NCI-H2227 treated with DMSO at 0.1 percent for 48 hours (cell line): ENCODE measurements around the gene FHIT.

ENCODE experiments used
- DNase-seq: peaks from one replicate; lab custom pipeline; 2025; lab: John Stamatoyannopoulos, UW

Gene FHIT

GRCh38 chr3:61251174-61251972 lies at the start of gene FHIT:
TSS of gene FHIT (minus strand) at chr3:61251452.
- peak; percentile 86 for DNase-seq

DNA sequence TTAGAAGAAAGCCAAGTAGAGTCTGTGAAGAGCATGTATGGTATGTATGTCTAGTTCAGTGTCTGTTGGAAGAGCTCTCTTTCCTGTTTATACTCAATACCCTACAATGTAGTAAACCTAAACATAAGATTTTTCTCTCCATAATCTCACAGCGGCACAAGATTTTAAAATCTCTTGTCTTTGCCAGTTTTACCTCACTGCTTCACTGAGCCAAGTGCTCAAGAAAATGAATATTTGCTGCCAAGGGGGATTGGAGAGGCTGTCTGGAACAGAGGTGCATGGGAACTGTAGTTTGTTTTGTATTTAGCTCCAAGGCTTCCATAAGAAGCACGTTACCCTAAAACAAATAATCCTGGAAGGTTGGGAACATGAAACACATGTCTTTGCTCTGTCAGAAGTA lies 49.5 kb upstream of the FHIT start:
- DNase-seq = no peak

- no peak for DNase-seq
Measured at GRCh38 chr3:61300006-61300380, 48.7 kb upstream of the FHIT start.

DNA sequence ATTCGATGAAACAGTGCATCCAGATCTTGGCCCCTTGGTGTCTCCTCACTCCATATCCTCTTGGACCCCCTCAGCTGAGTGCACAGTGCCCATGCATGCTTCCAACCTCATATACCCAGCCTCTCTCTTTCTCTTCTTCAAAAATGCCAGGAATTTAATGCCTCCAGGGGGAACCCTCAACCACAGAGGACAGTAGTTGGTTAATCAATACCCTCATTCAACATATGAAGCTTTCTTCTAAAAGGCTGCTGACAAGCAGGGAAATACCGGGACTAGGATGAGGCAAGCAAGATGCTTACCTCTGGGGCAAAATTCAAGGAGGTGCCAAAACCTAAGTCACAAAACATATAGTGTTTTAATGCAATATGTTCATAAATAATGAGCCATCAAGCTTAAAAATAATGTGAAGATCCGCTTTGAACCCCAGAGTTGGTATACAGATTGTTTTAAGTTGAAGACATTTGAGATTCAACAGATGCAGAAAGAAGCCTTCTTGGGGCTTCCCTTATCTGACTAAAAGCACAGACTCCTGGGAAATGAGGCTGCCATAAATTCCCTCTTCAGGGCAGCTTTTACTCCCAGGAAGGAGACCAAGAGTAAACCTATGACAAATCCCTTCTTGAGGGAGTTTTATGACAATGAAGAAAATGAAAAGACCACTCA lies 48.2 kb upstream of the FHIT start:
- no peak for DNase-seq

GRCh38 chr3:61297821-61298220 lies 46.6 kb upstream of the FHIT start:
- DNase-seq = no peak

DNA sequence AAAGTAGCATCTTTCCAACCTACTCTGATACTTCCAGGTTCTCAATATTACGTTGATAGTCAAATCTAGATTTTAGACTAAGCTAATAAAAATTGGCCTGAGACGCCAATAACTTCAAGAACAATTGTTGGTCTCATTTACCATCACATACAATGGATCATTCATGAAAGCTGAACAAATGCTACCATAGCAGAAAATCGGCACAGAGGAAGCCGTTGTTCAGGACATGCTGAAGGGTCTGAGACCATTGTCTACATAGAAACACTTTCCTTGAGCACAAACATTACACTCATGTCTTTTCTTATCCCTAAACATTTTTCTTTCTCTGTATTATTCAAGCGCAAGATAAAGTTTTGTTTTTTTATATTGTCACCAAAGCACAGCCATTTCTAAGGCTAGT lies 37.2 kb upstream of the FHIT start:
- DNase-seq = no peak

GRCh38 chr3:61283876-61284275 lies 32.6 kb upstream of the FHIT start:
- DNase-seq = no peak

DNA sequence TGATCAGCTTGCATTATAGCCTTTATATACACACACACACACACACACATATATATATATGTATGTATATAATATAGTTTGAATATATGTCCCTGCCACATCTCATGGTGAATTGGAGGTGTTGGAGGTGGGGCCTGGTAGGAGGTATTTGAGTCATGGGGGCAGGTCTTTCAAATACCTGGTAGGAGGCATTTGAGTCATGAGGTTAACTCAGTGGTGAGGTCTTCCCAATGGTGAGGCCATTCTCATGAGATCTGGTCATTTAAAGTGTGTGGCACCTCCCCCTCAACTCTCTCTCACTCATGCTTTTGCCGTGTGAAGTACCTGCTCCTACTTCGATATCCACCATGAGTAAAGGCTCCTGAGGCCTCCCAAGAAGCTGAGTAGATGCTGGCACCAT lies 27.5 kb upstream of the FHIT start:
- DNase-seq = no peak

GRCh38 chr3:61277411-61277810 lies 26.2 kb upstream of the FHIT start:
- DNase-seq = no peak

- no peak for DNase-seq
Measured at GRCh38 chr3:61269435-61269834, 18.2 kb upstream of the FHIT start.

DNA sequence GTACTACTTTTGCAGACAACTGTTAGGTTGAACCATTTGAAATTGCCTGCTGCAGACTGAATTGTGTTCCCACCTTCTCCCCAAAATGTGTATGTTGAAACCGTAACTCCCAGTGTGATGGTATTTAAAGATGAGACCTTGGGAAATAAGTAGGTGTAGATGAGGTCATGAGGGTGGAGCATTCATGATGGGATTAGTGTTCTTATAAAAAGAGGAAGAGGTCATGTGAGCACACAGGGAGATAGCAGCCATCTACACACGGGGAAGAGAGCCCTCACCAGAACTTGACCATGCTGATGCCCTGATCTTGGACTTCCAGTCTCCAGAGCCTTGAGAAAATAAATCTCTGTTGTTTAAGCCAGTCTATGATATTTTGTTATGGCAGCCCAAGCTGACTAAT lies 17.4 kb upstream of the FHIT start:
- no peak for DNase-seq

- no peak for DNase-seq
Measured at GRCh38 chr3:61264281-61264680, 13.0 kb upstream of the FHIT start.

DNA sequence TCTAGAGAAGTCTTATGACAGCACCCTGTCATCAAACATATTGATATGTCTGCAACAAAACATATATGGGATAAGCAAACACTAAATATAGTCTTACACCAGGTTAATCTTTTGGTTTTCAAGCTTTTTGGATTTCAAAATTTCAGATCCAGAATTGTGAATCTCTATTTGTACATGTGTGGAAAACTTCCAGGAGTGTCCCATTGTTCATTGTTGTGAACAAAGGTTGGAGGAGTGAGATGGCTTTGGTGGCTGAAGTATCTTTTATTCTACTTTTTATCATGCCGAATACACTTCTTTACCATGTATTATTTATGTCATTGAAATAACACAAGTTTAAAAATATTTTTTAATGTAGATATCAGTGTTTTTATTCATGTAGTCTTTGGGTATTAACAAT lies 5.9 kb upstream of the FHIT start:
- DNase-seq = no peak

DNA sequence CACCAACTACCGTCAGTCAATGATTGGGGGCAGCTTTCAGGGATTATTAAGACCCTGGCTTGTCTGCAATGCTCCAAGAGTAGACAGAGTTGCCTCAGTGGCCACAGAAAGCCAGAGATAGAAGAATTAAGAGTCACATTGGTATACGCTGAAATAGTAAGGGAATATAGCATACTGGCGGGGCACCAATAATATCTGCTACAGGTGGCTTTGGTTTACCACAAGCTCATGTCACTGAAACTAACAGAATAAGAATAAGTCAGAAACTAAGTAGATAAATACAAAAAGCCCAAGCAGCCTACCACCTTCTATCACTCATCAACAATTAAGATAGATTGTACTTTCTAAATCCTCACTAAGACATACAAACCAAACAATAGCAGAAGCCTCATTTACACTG lies 2.5 kb upstream of the FHIT start:
- no peak for DNase-seq

- no peak for DNase-seq
Measured at GRCh38 chr3:61252836-61253235, 1.6 kb upstream of the FHIT start.

DNA sequence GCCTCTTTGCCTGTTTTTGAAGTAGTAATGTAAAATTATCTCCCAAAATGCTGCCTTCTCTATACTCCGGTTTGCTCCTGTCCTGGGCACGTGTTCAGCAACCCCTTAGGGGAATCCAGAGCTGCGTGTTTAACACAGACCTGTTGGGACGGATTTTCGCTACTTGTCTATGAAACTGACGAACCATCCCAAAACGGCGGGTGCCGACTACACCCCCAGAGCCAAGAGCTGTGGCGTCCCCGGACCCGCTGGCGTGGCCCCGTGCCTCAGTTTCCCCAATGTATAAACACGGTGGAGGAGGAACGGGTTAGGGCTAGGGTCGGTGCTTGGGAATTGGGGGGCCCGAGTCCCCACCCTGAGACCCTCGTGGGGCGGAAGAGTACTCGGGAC lies 473 bp downstream of the FHIT start:
- DNase-seq = peak; percentile 4

- no peak for DNase-seq
Measured at GRCh38 chr3:61248496-61248895, 2.8 kb downstream of the FHIT start.

DNA sequence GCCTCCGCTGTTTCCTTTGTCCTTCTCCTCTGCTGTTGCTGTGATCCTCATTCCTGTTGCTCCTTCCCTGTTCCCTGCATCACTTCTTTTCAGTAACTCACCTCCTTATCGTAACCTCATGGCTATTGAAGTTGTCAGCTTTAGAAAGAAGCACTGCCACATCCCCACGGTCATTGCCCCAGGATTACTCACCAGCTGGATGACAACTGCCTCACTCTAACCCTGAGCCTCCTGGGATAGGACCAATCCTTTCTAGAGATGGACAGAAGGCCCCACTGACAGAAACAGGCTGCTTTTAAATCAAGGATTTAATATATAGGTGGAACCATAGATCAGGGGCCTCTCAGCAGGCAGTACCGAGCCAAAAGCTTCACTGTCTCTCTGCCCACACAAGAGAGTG lies 4.1 kb downstream of the FHIT start:
- DNase-seq = no peak

DNA sequence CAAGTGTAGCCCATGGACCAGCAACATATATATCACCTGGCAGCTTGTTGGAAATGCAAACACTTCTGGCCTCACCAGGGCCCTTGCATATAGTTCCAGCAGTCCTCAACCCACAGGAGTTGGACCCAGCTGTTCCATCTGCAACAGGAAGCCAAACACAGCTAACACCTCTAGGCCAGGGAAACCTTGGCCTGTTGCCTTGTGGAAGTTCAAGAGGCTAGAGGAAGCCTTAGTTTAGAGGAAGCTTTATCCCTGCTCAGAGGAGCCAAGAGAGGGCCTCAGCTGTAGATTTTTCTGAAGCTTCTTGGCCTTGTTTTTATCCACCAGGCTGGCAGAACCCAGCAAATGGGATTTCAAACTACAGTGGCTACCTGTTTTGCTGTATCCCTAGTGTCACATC lies 11.4 kb downstream of the FHIT start:
- DNase-seq = no peak

- no peak for DNase-seq
Measured at GRCh38 chr3:61237858-61238257, 13.4 kb downstream of the FHIT start.

GRCh38 chr3:61236556-61236955 lies 14.7 kb downstream of the FHIT start:
- DNase-seq = no peak

- no peak for DNase-seq
Measured at GRCh38 chr3:61233746-61234145, 17.5 kb downstream of the FHIT start.

- DNase-seq = no peak
Measured at GRCh38 chr3:61231693-61232092, 19.6 kb downstream of the FHIT start.

DNA sequence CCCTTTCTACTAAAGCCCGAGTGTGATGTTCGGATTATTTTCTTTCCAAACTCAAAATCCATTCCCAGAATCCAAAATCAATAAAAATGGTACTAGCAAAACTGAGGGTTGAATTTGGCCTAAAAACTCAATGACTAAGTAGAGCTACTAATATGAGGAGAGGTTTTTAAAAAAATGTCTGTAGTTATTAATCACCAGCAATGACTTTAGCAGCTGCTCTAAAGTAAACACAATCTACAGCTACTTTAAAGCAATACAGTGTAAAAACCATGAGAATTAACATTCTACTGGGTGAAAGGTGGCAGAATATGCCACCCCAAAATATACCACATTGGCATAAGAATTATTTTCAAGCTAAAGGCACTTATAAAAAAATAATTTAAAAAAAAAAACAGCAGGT lies 23.5 kb downstream of the FHIT start:
- no peak for DNase-seq
